Measurements from ENCODE around the gene MAPK1IP1L.

MAPK1IP1L gene

DNA sequence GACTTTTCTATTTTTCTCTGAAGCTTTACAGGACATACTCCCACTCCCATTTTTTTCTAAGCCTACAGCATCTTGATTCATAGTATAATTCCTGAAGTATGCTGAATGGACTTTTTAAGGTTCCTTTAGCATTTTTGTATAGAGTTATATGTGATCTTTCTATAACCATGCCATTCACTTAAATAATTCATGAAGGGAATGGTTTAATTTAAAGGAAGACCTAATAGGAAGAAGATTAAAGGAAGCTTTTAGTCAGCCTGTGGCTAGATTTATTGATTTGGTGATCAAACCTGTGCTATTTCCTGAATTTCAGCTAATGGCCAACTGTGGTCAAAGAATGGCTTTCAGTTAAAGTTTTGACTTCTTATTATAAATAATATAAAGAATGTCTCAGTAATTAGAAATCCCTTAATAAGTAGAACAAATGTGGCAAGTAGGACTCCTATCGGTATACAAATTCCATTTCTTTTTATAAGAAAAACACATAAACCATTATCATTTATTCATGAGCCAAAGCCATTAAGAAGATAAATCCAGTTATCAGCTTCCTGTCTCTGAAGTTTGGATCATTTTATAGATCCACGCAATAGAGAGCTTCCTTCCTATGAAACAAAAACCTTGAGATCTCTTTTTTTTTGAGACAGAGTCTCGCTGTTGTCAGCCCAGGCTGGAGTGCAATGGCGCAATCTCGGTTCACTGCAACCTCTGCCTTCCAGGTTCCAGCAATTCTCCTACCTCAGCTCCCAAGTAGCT, 4.0 kb upstream of the MAPK1IP1L start:
- TF ChIP-seq, protein P1, sequence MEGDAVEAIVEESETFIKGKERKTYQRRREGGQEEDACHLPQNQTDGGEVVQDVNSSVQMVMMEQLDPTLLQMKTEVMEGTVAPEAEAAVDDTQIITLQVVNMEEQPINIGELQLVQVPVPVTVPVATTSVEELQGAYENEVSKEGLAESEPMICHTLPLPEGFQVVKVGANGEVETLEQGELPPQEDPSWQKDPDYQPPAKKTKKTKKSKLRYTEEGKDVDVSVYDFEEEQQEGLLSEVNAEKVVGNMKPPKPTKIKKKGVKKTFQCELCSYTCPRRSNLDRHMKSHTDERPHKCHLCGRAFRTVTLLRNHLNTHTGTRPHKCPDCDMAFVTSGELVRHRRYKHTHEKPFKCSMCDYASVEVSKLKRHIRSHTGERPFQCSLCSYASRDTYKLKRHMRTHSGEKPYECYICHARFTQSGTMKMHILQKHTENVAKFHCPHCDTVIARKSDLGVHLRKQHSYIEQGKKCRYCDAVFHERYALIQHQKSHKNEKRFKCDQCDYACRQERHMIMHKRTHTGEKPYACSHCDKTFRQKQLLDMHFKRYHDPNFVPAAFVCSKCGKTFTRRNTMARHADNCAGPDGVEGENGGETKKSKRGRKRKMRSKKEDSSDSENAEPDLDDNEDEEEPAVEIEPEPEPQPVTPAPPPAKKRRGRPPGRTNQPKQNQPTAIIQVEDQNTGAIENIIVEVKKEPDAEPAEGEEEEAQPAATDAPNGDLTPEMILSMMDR (conservative IDR thresholded peaks at IDR 0.05) = no peak
- no peak overlapping the region for H3K27ac ChIP-seq

- no peak overlapping the region for H3K27ac ChIP-seq
- TF ChIP-seq, protein P1 (conservative IDR thresholded peaks at IDR 0.05) = no peak
Measured at GRCh38 chr14:55048900-55049436, 2.5 kb upstream of the MAPK1IP1L start.

- TF ChIP-seq, protein P1 (conservative IDR thresholded peaks at IDR 0.05) = no peak
- H3K27ac ChIP-seq = peak overlapping the region; percentile 95
Measured at GRCh38 chr14:55051165-55051422, 353 bp upstream of the MAPK1IP1L start.

- TF ChIP-seq, protein P1 (conservative IDR thresholded peaks at IDR 0.05) = no peak
- H3K27ac ChIP-seq = peak overlapping the region; percentile 95
Measured at GRCh38 chr14:55052269-55052930, 953 bp downstream of the MAPK1IP1L start.

DNA sequence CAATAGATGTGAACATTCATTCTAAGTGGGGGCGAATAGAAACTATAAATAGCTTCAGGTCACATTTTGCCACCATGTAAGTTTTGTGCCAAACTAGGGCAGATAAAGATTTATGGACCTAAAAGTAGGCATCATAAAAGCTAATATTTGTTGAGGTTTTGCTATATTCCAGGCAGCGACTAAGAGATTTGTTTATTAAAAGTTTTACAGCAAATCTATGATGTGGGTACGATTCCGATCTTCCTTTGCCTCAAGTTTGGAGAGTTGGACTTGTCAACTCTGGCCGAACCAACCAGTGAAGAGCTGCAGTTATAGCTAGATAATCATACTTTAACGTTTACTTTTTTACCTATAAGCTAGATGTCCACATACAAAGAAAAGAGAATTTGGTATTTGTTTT, 1.6 kb downstream of the MAPK1IP1L start:
- peak overlapping the region; percentile 95 for H3K27ac ChIP-seq
- TF ChIP-seq, protein P1 (conservative IDR thresholded peaks at IDR 0.05) = no peak

- peak overlapping the region; percentile 95 for H3K27ac ChIP-seq
- TF ChIP-seq, protein P1 (conservative IDR thresholded peaks at IDR 0.05) = no peak
Measured at GRCh38 chr14:55053500-55053899, 2.1 kb downstream of the MAPK1IP1L start.

- H3K27ac ChIP-seq = peak overlapping the region; percentile 95
Measured at GRCh38 chr14:55054098-55054497, 2.7 kb downstream of the MAPK1IP1L start.

More at GRCh38 chr14:55054098-55054497, 2.7 kb downstream of the MAPK1IP1L start:
- TF ChIP-seq, protein P1 (conservative IDR thresholded peaks at IDR 0.05) = no peak
